SKM-1 treated with dmso at 0.1 percent for 144 hours (cell line): ENCODE data around the gene TRERF1.

Experiments
- DNase-seq: peaks from one replicate; lab custom pipeline; 2025; ENCODE audit not compliant: unreplicated experiment; lab: John Stamatoyannopoulos, UW

The TRERF1 gene

GRCh38 chr6:42257614-42258013 is 194.1 kb downstream of the TRERF1 start:
- DNase-seq = no peak

- no peak for DNase-seq
These were observed 194.7 kb downstream of the TRERF1 start for GRCh38 chr6:42257063-42257462.

GRCh38 chr6:42255050-42255449 is 196.7 kb downstream of the TRERF1 start:
- no peak for DNase-seq

- no peak for DNase-seq
These were observed 197.2 kb downstream of the TRERF1 start for GRCh38 chr6:42254505-42254904.

- no peak for DNase-seq
These were observed 199.7 kb downstream of the TRERF1 start for GRCh38 chr6:42251911-42252637.

GRCh38 chr6:42251500-42251899 is 200.2 kb downstream of the TRERF1 start:
- DNase-seq = no peak

- DNase-seq = no peak
These were observed 201.3 kb downstream of the TRERF1 start for GRCh38 chr6:42250274-42250931.

GRCh38 chr6:42249279-42249678 is 202.4 kb downstream of the TRERF1 start:
- no peak for DNase-seq

- no peak for DNase-seq
These were observed 208.7 kb downstream of the TRERF1 start for GRCh38 chr6:42243046-42243445.

GRCh38 chr6:42241915-42242314 is 209.8 kb downstream of the TRERF1 start:
- no peak for DNase-seq

GRCh38 chr6:42239736-42240375 is 211.9 kb downstream of the TRERF1 start:
- DNase-seq = no peak

- DNase-seq = no peak
These were observed 212.4 kb downstream of the TRERF1 start for GRCh38 chr6:42239333-42239732.

- DNase-seq = no peak
These were observed 213.9 kb downstream of the TRERF1 start for GRCh38 chr6:42237857-42238256.

- DNase-seq = no peak
These were observed 214.8 kb downstream of the TRERF1 start for GRCh38 chr6:42236682-42237473.

GRCh38 chr6:42236030-42236429 is 215.7 kb downstream of the TRERF1 start:
- DNase-seq = no peak

GRCh38 chr6:42232035-42232434 is 219.7 kb downstream of the TRERF1 start:
- no peak for DNase-seq

- no peak for DNase-seq
These were observed 221.1 kb downstream of the TRERF1 start for GRCh38 chr6:42230345-42231321.

- DNase-seq = no peak
These were observed 222.1 kb downstream of the TRERF1 start for GRCh38 chr6:42229506-42230119.

GRCh38 chr6:42228305-42228704 is 223.4 kb downstream of the TRERF1 start:
- DNase-seq = no peak
